Glutamatergic neuron (in vitro differentiated cells): ENCODE data around the gene AMH. TPM values are rescaled to one million over a fixed set of nuclear protein-coding genes. Genes with fewer than 3 reads are reported as not detected.
"Not testable (repeated sequence)": the region's sequence is repeated elsewhere in the genome, so short reads cannot be mapped to it uniquely, and the experiment has no call there.

Source experiments
- DNase-seq: peaks from one replicate; pipeline ENCODE4 v3.0.0; 2022
- H3K27ac Mint-ChIP-seq: one replicate; pipeline ENCODE4 v1.8.0; 2020; ENCODE audit warnings: mild to moderate bottlenecking, mixed read lengths, inconsistent platforms; ENCODE audit not compliant: unreplicated experiment
- H3K27me3 Mint-ChIP-seq: one replicate; pipeline ENCODE4 v1.8.0; 2020; ENCODE audit warnings: mild to moderate bottlenecking, moderate library complexity, mixed read lengths, inconsistent platforms; ENCODE audit not compliant: unreplicated experiment
- H3K36me3 Mint-ChIP-seq: one replicate; pipeline ENCODE4 v1.8.0; 2020; ENCODE audit warnings: mild to moderate bottlenecking, mixed read lengths, inconsistent platforms; ENCODE audit not compliant: unreplicated experiment
- H3K4me1 Mint-ChIP-seq: one replicate; pipeline ENCODE4 v1.8.0; 2020; ENCODE audit warnings: mild to moderate bottlenecking, low read depth, mixed read lengths, inconsistent platforms; ENCODE audit not compliant: unreplicated experiment
- H3K4me3 Mint-ChIP-seq: one replicate; pipeline ENCODE4 v1.8.0; 2020; ENCODE audit warnings: mild to moderate bottlenecking, mixed read lengths, inconsistent platforms; ENCODE audit not compliant: unreplicated experiment
- H3K9me3 Mint-ChIP-seq: one replicate; pipeline ENCODE4 v1.8.0; 2020; ENCODE audit warnings: mild to moderate bottlenecking, moderate library complexity, mixed read lengths, inconsistent platforms; ENCODE audit not compliant: unreplicated experiment
- total RNA-seq: library from RNA; stranded (reverse); fragmentation: NEBNext Ultra II Directional; extraction: Animal tissue kit (Norgen Biotek cat#: 25700); gene quantifications from one replicate; pipeline ENCODE4 v1.2.1, GENCODE V29; 2021; ENCODE audit not compliant: unreplicated experiment
- TF ChIP-seq, protein P1 (sequence below): fragments of 200-600 bp; sonication (generic); IDR thresholded peaks from one replicate; pipeline ENCODE4 v1.5.0; 2021; ENCODE audit not compliant: partially characterized antibody, unreplicated experiment

AMH gene
- total RNA-seq, 1 donor from 2014 or later = 11.0 TPM

DNA sequence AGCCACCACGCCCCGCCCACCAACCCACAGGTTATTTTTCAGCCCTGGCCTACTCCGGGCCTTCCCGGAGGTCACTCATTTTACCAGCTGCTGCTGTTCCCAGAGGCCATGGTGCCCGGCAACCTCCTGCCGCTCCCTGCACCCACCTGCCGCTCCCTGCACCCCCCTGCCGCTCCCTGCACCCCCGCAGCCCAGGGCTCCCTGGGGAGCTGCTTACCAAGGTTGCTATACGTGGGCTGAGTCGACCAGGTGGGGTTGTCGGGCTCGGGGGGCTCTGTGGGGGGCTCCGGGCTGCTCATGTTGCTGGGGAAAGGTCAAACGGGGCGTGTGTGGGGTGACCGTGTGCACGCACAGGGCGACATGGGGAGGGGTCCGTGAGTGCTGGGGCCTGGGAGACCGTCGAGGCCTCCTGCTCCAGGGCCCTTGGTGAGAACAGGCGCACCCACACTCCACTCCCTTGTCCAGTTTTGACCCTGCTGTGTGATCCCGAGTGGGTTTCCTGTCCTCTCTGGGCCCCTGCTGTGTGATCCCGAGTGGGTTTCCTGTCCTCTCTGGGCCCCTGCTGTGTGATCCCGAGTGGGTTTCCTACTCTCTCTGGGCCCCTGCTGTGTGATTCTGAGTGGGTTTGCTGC lies 31.6 kb downstream of the AMH start:
- H3K27me3 Mint-ChIP-seq = peaks cover 11% of the 10 kb centered on the region
- no peak overlapping the region for H3K4me3 Mint-ChIP-seq
- DNase-seq = no peak
- TF ChIP-seq, protein P1, sequence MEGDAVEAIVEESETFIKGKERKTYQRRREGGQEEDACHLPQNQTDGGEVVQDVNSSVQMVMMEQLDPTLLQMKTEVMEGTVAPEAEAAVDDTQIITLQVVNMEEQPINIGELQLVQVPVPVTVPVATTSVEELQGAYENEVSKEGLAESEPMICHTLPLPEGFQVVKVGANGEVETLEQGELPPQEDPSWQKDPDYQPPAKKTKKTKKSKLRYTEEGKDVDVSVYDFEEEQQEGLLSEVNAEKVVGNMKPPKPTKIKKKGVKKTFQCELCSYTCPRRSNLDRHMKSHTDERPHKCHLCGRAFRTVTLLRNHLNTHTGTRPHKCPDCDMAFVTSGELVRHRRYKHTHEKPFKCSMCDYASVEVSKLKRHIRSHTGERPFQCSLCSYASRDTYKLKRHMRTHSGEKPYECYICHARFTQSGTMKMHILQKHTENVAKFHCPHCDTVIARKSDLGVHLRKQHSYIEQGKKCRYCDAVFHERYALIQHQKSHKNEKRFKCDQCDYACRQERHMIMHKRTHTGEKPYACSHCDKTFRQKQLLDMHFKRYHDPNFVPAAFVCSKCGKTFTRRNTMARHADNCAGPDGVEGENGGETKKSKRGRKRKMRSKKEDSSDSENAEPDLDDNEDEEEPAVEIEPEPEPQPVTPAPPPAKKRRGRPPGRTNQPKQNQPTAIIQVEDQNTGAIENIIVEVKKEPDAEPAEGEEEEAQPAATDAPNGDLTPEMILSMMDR = no peak
- no peaks in the 10 kb centered on the region for H3K4me1 Mint-ChIP-seq
- no peak overlapping the region for H3K27ac Mint-ChIP-seq
- H3K36me3 Mint-ChIP-seq = no peaks in the 10 kb centered on the region
- peaks cover 6% of the 10 kb centered on the region for H3K9me3 Mint-ChIP-seq

DNA sequence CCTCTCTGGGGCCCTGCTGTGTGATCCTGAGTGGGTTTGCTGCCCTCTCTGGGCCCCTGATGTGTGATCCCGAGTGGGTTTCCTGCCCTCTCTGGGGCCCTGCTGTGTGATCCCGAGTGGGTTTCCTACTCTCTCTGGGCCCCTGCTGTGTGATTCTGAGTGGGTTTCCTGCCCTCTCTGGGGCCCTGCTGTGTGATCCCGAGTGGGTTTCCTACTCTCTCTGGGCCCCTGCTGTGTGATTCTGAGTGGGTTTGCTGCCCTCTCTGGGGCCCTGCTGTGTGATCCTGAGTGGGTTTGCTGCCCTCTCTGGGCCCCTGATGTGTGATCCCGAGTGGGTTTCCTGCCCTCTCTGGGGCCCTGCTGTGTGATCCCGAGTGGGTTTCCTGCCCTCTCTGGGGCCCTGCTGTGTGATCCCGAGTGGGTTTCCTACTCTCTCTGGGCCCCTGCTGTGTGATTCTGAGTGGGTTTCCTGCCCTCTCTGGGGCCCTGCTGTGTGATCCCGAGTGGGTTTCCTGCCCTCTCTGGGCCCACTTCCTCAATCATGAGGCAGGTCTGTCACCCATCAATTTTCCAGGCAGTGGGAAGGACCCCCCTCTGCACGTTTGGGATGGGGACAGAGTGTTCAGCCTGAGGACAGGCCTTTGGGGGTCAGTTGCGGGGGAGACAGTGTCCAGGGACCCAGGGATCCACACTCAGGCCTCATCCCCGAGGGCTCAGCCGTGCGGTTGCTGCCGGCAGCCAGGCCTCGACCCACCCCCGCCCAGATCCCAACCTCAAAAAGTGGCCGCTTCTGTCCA lies 32.3 kb downstream of the AMH start:
- not testable (repeated sequence) for H3K36me3 Mint-ChIP-seq, DNase-seq, H3K27ac Mint-ChIP-seq, H3K4me1 Mint-ChIP-seq, H3K4me3 Mint-ChIP-seq, H3K9me3 Mint-ChIP-seq
- peaks cover 11% of the 10 kb centered on the region for H3K27me3 Mint-ChIP-seq

DNA sequence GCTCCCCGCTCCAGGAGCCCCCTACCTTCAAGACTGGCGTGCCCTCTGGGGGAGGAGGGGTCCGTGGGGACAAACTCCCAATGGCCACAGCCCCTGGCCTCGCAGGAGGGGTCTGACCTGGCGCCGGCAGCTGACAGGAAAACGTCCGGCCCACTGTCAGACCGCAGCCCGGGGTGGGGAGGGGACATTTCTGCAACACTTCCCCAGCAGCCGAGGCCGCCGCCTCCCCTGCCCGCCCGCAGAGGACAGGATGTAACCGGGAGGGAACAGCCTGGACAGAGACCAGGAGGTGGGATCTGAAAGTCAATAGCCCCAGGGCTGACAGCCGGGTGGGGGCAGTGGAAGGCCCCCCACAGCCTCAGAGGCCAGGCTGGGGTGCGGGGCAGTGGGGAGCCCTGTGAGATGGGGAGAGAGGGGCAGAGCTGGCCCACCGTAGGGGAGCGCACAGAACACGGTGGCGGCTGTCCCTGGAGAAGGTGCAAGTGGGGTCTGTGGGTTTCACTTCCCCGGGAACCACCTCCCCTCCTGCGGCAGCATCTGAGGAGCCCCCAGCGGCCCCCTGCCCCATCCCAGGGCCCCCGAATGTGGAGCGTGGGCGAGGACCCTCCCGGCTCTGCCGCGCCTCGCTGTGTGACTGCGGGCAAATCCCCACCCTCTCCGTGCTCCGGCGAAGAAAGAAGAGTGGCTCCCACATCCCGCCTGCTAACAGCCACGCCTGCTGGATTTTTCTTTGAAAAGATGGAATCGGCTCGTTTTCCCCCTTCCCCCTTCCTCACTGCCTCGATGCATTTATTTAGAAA lies 33.1 kb downstream of the AMH start, which contains the start of gene PEAK3:
TSS of gene PEAK3 (minus strand) at position 114 of the 800 bp plus-strand sequence. CDS start 1,244 bp downstream, outside the sequence.
- H3K27ac Mint-ChIP-seq = no peak within 1 kb of the TSS
- TF ChIP-seq, protein P1 = no peak
- no peaks in the 10 kb centered on the region for H3K36me3 Mint-ChIP-seq
- H3K27me3 Mint-ChIP-seq = peaks cover 8% of the 10 kb centered on the region
- no peaks in the 10 kb centered on the region for H3K4me1 Mint-ChIP-seq
- H3K4me3 Mint-ChIP-seq = no peak within 1 kb of the TSS
- peaks cover 4% of the 10 kb centered on the region for H3K9me3 Mint-ChIP-seq
- peak; percentile 53 for DNase-seq

DNA sequence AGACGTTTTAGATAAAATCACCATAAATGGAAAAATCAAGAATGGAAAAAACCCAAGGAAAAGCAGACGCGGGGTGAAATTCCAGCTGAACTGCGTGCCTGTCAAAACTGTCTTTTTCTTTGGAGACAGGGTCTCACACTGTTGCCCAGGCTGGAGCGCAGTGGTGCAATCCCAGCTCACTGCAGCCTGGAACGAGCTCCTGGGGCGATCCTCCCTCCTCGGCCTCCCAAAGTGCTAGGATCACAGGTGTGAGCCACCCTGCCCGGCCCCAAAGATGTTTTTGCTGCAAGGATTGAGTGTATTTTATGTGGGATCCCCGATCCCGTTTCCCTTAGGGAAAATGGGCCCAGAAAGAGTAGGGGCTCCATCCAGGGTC lies 33.7 kb downstream of the AMH start:
- Mint-ChIP-seq H3K27me3 (peaks cover 8% of the 10 kb centered on the region), H3K27ac (no peak overlapping the region)
- TF ChIP-seq, protein P1 = no peak

DNA sequence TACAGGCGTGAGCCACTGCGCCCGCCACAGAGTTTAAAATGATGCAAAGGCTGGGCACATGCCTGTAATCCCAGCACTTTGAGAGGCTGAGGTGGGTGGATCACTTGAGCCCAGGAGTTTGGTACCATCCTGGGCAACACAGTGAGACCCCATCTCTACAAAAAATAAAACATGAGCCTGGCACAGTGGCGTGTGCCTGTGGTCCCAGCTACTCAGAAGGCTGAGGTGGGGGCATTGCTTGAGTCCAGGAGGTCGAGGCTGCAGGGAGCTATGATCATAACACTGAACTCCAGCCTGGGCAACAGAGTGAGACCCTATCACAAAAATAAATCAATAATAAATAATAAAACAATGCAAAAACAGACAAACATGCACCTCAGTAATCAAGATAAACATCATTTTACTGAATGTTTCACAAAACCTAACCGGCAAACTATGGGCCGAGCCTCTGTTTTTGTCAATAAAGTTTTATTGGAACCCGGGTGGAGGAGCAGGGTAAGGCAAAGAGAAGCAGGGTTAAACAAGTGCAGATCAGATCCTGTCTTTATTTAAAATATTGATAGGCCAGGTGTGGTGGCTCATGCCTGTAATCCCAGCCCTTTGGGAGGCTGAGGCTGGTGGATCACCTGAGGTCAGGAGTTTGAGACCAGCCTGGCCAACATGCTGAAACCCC lies 34.8 kb downstream of the AMH start:
- Mint-ChIP-seq H3K9me3 (peaks cover 6% of the 10 kb centered on the region), H3K27ac (no peak overlapping the region), H3K27me3 (peaks cover 17% of the 10 kb centered on the region), H3K36me3 (no peaks in the 10 kb centered on the region), H3K4me1 (peaks cover 3% of the 10 kb centered on the region), H3K4me3 (no peak overlapping the region)
- no peak for DNase-seq
- TF ChIP-seq, protein P1 = no peak

More for the DNA sequence above, 33.7 kb downstream of the AMH start:
- Mint-ChIP-seq H3K9me3 (peaks cover 3% of the 10 kb centered on the region), H3K4me1 (no peaks in the 10 kb centered on the region), H3K4me3 (no peak overlapping the region), H3K36me3 (no peaks in the 10 kb centered on the region)
- DNase-seq = no peak
